SU-DHL-6 (cell line): Measurements from ENCODE around the gene SHISA9.

Experiments
- EZH2phosphoT487 ChIP-seq: fragments of 200-600 bp; sonication (generic), shearing (Covaris generic); conservative IDR thresholded peaks from 2 replicates; pipeline ENCODE4 v1.6.1; 2018; ENCODE audit warnings: mild to moderate bottlenecking, antibody characterized with exemption, low read length, moderate library complexity, mixed read lengths
- TF ChIP-seq, protein P1 (sequence below): fragments of 200-600 bp; sonication (generic); IDR thresholded peaks from one replicate; pipeline ENCODE4 v1.5.1; 2017; ENCODE audit warnings: antibody characterized with exemption, mild to moderate bottlenecking, low read length, moderate library complexity; ENCODE audit not compliant: insufficient read depth, poor library complexity, severe bottlenecking

DNA sequence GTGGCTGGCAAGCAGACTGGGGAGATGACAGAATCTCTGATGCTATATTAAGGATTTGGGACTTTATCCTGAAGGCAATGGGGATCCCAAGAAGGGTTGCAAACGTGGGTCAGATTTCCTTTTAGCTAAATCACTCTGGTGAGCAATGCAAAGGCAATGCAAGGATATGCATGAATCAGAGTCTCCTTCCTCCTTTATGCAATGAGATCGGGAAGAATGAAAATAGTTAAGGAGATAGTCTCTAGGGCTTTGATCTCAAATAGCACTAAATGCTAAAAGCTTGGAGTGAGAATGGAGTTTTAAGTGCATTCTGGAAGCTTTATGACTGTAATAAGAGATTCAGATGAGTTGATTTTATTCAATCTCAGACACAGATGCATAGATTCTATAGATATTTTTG is 27.2 kb upstream of the SHISA9 start:
- TF ChIP-seq, protein P1, sequence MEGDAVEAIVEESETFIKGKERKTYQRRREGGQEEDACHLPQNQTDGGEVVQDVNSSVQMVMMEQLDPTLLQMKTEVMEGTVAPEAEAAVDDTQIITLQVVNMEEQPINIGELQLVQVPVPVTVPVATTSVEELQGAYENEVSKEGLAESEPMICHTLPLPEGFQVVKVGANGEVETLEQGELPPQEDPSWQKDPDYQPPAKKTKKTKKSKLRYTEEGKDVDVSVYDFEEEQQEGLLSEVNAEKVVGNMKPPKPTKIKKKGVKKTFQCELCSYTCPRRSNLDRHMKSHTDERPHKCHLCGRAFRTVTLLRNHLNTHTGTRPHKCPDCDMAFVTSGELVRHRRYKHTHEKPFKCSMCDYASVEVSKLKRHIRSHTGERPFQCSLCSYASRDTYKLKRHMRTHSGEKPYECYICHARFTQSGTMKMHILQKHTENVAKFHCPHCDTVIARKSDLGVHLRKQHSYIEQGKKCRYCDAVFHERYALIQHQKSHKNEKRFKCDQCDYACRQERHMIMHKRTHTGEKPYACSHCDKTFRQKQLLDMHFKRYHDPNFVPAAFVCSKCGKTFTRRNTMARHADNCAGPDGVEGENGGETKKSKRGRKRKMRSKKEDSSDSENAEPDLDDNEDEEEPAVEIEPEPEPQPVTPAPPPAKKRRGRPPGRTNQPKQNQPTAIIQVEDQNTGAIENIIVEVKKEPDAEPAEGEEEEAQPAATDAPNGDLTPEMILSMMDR, result no peak
- no peak for TF ChIP-seq EZH2phosphoT487
